Erythroblast (primary cell): ENCODE results near the gene TIMMDC1.

Experiments
- GATA1 ChIP-seq: IDR thresholded peaks from 2 replicates; pipeline ENCODE4 v1.6.1; 2011; ENCODE audit warnings: low read depth, mild to moderate bottlenecking, control low read depth, low read length, moderate library complexity
- POLR2A ChIP-seq: IDR thresholded peaks from 2 replicates; pipeline ENCODE4 v1.6.1; 2011; ENCODE audit warnings: mild to moderate bottlenecking, low read length

DNA sequence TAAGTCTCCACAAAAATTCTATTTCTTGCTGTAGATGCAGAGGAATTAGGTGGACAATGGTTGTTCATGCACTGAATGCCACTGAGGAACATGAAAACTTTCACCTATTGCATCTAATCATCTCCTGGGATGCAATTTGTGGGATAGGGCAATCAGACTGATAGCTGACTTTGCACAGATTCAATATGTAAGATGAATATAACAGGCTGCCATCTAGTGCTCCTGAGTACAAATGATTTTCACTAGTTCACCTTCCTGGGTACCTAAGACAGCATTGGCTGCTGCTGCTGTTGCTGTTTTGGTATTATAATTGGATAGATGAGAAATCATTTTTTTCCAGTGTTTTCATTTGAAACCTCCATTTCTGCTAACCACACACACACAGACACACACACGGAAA lies 19.7 kb downstream of the TIMMDC1 start:
- TF ChIP-seq POLR2A = no peak
- no peak for TF ChIP-seq GATA1
